NCI-H82 (cell line): Measurements from ENCODE around the gene TNS4.

Experiments
- DNase-seq: peaks from one replicate; lab custom pipeline; 2025; lab: John Stamatoyannopoulos, UW

The TNS4 gene

GRCh38 chr17:40495140-40495539 lies 6.3 kb downstream of the TNS4 start:
- DNase-seq = no peak

- DNase-seq = no peak
Measured at GRCh38 chr17:40493697-40494096, 7.7 kb downstream of the TNS4 start.

DNA sequence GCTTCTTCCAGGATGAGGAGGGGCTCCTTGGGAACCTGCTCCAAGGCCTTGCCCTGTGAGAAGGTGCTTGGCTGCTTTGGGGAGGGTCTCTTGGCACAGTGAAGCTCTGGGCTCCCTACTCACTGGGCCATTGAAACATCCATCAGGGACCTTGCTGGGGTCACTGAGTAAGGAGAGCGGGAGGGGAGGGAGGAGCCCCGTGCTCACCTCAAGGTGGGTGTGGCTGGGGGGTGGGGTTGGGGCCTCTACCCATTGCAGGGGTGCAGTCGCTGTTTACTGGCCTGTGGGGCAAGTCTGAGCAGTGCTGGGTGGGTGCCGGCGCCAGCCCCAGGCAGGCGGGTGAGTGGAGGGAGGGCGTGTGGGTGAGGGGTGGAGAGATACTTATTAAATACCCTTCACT lies 9.9 kb downstream of the TNS4 start:
- no peak for DNase-seq

DNA sequence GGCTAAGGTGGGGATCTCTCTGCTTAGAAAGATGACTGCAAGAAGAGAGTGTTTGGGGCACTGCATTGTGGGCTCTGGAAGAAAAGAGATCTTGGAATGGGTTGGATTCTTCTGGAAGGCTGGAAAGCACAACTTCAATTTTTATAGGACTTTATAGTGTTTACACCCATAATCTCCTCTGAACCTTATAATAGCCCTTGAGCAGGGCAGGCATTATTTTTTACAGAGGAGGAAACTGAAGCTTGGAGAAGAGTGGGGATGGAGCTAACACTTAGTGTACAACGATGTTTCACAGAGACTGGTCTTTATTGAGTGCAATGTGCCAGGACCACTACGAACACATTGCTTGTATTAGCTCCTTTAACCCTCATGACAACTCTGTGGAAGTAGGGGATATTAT lies 10.4 kb downstream of the TNS4 start:
- no peak for DNase-seq

DNA sequence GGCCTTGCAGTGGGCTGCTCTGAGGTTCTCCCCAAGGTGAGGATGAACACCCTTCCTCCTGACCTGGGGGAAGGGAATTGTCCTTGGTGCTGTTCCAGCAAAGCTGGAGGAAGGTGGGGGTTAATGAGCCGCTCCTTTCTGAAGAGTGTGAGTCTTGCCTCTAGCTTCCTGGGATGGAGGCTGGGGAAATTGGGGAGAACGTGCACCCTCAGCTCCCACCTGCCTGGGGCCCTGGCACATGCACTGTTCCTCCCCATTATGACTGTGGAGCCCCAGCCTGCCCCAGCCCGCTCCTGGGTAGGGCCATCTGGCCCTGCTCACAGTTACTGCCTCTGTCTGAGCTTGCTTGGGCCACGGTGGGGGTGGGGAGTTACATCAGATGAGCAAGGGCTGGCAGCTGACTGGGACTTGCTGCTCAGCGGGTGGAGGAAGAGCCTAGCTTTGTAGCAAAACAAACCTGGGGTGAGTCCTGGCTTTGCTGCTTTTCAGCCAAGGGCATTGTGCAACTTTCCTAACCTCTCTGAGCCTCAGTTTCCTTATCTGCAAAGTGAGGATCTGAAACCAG lies 11.1 kb downstream of the TNS4 start:
- DNase-seq = peak; percentile 95

- no peak for DNase-seq
Measured at GRCh38 chr17:40487371-40488020, 13.9 kb downstream of the TNS4 start.

GRCh38 chr17:40486522-40487370 lies 14.7 kb downstream of the TNS4 start:
- DNase-seq = no peak

- no peak for DNase-seq
Measured at GRCh38 chr17:40485851-40486521, 15.4 kb downstream of the TNS4 start.

DNA sequence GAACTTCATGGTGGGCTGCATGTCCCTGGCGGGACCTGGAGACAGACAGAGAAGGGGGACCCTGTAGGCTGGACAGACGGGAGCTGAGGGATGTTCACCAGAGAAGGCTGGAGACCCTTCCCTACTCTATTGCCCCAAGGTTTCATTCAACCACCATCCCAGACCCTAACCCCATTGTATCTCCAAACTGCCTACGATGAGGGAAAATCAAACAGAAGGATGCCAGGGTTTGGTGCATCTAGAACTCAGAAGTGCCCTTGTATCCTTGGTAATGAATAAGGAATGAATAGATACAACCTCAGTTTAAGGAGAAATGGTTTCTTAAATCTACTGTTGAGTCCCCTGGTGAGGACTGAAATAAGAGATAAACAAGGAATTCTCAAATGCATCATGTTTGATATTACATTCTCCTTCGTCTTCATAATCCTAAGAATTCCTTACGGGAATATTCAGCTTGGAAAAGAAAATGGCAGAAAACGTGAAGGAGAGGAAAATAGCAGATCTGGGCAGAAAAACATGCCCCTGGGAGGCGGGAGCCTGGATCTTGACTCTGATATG lies 16.4 kb downstream of the TNS4 start:
- DNase-seq = no peak

DNA sequence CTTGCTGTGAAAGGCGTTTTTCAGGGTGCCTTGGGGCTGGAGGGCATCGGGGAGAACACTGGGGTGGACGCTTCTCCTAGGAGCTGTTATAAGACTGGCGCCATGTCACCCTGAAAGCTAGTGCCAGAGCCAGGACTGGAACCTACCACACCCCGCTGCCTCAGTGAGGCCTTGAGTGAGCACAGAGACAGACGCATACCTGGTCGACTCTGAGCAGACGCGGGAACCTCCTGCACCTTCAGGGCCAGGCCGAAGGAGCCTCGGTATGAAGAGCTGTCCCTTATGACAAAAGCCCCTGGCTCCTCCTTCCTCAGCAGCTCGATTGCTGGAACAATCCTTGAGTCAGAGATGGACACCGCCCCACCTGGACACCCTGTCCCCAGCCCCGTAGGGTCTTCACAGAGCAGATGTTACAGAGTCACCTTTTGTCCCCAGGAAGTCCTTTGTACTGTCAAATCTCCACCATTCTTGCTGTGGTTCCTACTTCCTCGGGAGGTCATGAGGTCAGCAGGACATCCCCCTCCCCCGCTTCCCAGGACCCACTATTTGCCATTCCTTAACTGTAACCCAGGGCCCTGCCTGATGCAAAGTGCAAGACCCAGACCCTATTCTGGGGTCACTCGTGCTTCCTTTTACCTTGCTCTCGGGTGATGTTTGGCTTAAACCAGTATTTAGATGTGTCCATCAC lies 17.0 kb downstream of the TNS4 start:
- no peak for DNase-seq

- peak; percentile 48 for DNase-seq
Measured at GRCh38 chr17:40483679-40484078, 17.7 kb downstream of the TNS4 start.

- DNase-seq = no peak
Measured at GRCh38 chr17:40482722-40483121, 18.7 kb downstream of the TNS4 start.

GRCh38 chr17:40481106-40481505 lies 20.3 kb downstream of the TNS4 start:
- no peak for DNase-seq

DNA sequence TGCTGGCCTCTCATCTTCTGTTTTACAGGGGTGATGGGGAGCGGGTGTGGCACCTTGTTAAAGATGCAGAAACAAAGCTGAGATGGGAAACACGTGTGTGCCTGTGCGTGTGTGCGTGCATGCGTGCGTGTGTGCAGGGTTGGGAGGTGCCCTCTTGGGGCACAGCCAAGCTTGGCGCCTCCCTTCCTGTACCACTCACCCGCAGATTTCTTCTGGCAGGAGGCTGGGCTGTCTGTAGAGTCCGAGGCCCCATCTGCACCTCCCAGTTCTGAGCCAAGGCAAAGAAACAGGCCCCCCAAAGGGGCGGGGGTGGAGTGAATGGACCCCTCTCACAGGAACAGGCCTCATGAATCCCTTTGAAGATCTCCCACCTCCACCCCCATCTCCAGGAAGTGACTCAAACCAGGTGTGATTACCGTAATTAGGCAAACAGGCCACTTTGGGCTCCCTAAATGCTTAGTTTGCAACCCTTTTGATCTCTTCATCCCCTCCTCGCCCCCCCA lies 20.9 kb downstream of the TNS4 start:
- no peak for DNase-seq

DNA sequence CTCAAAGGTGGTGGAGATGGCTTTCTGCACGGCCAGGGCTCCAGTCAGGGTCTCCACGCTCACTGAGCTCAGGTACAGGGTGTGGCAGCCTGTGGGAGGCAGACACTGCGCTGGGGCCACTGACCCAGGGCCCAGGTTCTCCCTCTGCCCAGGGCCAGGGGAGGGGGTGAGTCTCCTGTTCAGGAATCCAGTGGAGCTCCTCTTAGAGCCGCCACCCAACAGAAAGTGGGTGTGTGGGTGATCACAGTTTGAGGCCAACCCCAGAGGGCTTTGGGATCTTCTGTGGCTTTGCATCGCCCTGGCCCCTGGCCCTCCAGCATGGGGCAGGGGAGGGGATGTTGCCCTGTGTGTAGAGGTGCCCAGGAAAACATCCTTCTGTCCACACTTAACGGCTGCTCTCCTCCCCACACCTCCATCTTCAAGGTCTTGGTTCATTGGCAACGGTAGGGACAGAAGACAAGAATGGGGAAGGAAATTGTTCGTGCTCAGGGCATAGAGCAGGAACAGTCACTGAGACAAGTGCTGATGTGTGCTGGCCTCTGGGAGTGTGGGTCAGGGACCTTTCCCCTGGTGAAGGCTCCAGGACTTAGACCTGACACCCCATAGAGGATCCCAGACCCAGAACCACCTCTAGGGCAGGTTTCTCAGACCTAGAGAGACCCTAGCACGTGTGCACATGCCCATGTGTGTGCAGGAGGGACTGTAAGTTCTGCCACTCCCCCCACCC lies 21.5 kb downstream of the TNS4 start:
- no peak for DNase-seq

DNA sequence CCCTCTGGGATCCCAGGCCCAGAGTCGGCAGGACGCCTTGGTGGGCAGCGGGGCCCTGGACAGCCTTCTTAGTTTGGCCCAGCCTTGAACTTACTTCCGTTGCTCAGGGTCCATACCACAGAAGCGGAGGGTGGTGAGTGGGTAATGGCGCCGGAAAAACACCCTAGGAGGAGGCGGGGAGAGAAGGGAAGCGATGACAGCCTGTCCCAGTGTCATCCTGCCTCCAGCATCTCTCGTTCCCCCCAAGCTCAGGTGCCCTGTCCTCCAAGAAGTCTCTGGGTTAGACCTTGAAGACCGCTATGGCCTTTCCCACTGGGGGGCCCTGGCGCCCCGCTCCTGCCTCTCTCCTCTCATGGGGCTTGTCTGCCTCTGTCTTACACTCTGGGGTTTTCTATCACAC lies 22.9 kb downstream of the TNS4 start:
- DNase-seq = no peak

GRCh38 chr17:40477796-40478195 lies 23.6 kb downstream of the TNS4 start:
- DNase-seq = no peak

GRCh38 chr17:40475234-40475908 lies 26.1 kb downstream of the TNS4 start:
- no peak for DNase-seq

GRCh38 chr17:40474419-40475002 lies 26.9 kb downstream of the TNS4 start:
- peak; percentile 82 for DNase-seq
